ENCODE measurements around the gene ATP9B.

Gene ATP9B

GRCh38 chr18:79413025-79413424 is 343.8 kb downstream of the ATP9B start:
- Histone ChIP-seq H3K36me3 (ENCODE audit: low read depth) (no peaks in the 10 kb centered on the region), H3K4me3 (ENCODE audit: severe bottlenecking) (no peak overlapping the region), H3K9me3 (ENCODE audit: severe bottlenecking) (no peaks in the 10 kb centered on the region), H3K27ac (ENCODE audit: poor library complexity, severe bottlenecking) (no peak overlapping the region), H3K27me3 (ENCODE audit: insufficient read depth, poor library complexity, severe bottlenecking) (no peaks in the 10 kb centered on the region), H3K4me1 (ENCODE audit: insufficient read depth, poor library complexity, severe bottlenecking) (no peaks in the 10 kb centered on the region)
- no peak for ATAC-seq (ENCODE audit: low read depth)
- no peak for TF ChIP-seq CTCF (IDR thresholded peaks at IDR 0.05; ENCODE audit: poor library complexity, severe bottlenecking)
- DNase-seq (ENCODE audit: low spot score) = no peak

- Histone ChIP-seq H3K27ac (ENCODE audit: poor library complexity, severe bottlenecking) (no peak overlapping the region), H3K9me3 (ENCODE audit: severe bottlenecking) (no peaks in the 10 kb centered on the region), H3K36me3 (ENCODE audit: low read depth) (no peaks in the 10 kb centered on the region), H3K27me3 (ENCODE audit: insufficient read depth, poor library complexity, severe bottlenecking) (no peaks in the 10 kb centered on the region), H3K4me3 (ENCODE audit: severe bottlenecking) (no peak overlapping the region), H3K4me1 (ENCODE audit: insufficient read depth, poor library complexity, severe bottlenecking) (no peaks in the 10 kb centered on the region)
- no peak for TF ChIP-seq CTCF (IDR thresholded peaks at IDR 0.05; ENCODE audit: poor library complexity, severe bottlenecking)
- ATAC-seq (ENCODE audit: low read depth) (no peak), DNase-seq (ENCODE audit: low spot score) (no peak)
These were observed 344.2 kb downstream of the ATP9B start for GRCh38 chr18:79413426-79413825.

- ATAC-seq (ENCODE audit: low read depth) = no peak
- no peaks in the 10 kb centered on the region for H3K27me3 ChIP-seq (ENCODE audit: insufficient read depth, poor library complexity, severe bottlenecking)
- no peaks in the 10 kb centered on the region for H3K9me3 ChIP-seq (ENCODE audit: severe bottlenecking)
- no peaks in the 10 kb centered on the region for H3K36me3 ChIP-seq (ENCODE audit: low read depth)
- TF ChIP-seq CTCF (IDR thresholded peaks at IDR 0.05; ENCODE audit: poor library complexity, severe bottlenecking) = no peak
- H3K27ac ChIP-seq (ENCODE audit: poor library complexity, severe bottlenecking) = no peak overlapping the region
- no peaks in the 10 kb centered on the region for H3K4me1 ChIP-seq (ENCODE audit: insufficient read depth, poor library complexity, severe bottlenecking)
- no peak overlapping the region for H3K4me3 ChIP-seq (ENCODE audit: severe bottlenecking)
- DNase-seq (ENCODE audit: low spot score) = no peak
These were observed 344.7 kb downstream of the ATP9B start for GRCh38 chr18:79413901-79414300.

- Histone ChIP-seq H3K4me1 (ENCODE audit: insufficient read depth, poor library complexity, severe bottlenecking) (no peaks in the 10 kb centered on the region), H3K4me3 (ENCODE audit: severe bottlenecking) (no peak overlapping the region), H3K27me3 (ENCODE audit: insufficient read depth, poor library complexity, severe bottlenecking) (no peaks in the 10 kb centered on the region), H3K27ac (ENCODE audit: poor library complexity, severe bottlenecking) (no peak overlapping the region), H3K36me3 (ENCODE audit: low read depth) (no peaks in the 10 kb centered on the region), H3K9me3 (ENCODE audit: severe bottlenecking) (no peaks in the 10 kb centered on the region)
- DNase-seq (ENCODE audit: low spot score) (no peak), ATAC-seq (ENCODE audit: low read depth) (no peak)
- no peak for TF ChIP-seq CTCF (IDR thresholded peaks at IDR 0.05; ENCODE audit: poor library complexity, severe bottlenecking)
These were observed 347.0 kb downstream of the ATP9B start for GRCh38 chr18:79416022-79416676.

- DNase-seq (ENCODE audit: low spot score) = no peak
- Histone ChIP-seq H3K27ac (ENCODE audit: poor library complexity, severe bottlenecking) (no peak overlapping the region), H3K4me3 (ENCODE audit: severe bottlenecking) (no peak overlapping the region), H3K27me3 (ENCODE audit: insufficient read depth, poor library complexity, severe bottlenecking) (no peaks in the 10 kb centered on the region), H3K4me1 (ENCODE audit: insufficient read depth, poor library complexity, severe bottlenecking) (no peaks in the 10 kb centered on the region), H3K36me3 (ENCODE audit: low read depth) (no peaks in the 10 kb centered on the region), H3K9me3 (ENCODE audit: severe bottlenecking) (no peaks in the 10 kb centered on the region)
- TF ChIP-seq CTCF (IDR thresholded peaks at IDR 0.05; ENCODE audit: poor library complexity, severe bottlenecking) = no peak
- no peak for ATAC-seq (ENCODE audit: low read depth)
These were observed 347.5 kb downstream of the ATP9B start for GRCh38 chr18:79416677-79417052.
